ENCODE results near the gene ZNF512.
"Not testable (repeated sequence)": the region's sequence is repeated elsewhere in the genome, so short reads cannot be mapped to it uniquely, and the experiment has no call there.

ZNF512 gene

GRCh38 chr2:27582695-27583389, at the start of gene ZNF512:
Gene ZNF512 (plus strand): TSS chr2:27583042. CDS start chr2:27583113, 71 bp downstream.
- peak; percentile 78 to 79 for DNase-seq

DNA sequence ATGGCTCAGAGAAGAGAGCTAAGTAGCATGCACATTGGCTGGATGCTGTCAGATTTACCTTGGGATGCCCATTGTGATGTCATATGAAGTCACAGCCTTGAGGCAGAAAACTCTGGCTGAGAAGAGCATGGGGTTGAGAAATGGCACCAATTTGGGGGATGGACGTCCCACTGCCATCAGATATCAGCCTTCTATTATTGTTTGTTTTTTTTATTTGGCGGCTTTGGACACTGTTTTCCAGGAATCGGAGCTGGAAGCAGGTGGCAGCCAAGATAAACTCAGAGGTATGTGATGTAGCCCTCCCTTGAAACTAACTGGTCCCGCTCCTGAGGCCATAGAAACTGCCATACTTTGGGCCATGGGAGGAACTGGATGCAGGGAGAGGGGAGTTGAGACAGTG, 45.6 kb upstream of the ZNF512 start:
- DNase-seq: no peak

DNA sequence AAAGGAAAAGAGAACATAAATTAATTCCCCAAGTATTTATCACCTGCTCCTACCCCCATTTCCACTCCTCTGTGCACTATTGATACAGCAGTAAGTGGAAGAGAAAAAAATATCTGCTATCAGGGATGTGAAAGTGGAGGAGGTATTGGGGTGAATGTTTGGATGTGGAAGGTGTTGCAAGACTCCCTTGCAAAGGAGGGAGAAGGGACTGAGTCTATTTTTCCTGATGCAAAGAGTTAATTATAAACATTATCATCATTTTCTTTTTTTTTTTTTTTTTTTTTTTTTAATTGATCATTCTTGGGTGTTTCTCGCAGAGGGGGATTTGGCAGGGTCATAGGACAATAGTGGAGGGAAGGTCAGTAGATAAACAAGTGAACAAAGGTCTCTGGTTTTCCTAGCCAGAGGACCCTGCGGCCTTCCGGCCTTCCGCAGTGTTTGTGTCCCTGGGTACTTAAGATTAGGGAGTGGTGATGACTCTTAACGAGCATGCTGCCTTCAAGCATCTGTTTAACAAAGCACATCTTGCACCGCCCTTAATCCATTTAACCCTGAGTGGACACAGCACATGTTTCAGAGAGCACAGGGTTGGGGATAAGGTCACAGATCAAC, 43.9 kb upstream of the ZNF512 start:
- not testable (repeated sequence) for DNase-seq

DNA sequence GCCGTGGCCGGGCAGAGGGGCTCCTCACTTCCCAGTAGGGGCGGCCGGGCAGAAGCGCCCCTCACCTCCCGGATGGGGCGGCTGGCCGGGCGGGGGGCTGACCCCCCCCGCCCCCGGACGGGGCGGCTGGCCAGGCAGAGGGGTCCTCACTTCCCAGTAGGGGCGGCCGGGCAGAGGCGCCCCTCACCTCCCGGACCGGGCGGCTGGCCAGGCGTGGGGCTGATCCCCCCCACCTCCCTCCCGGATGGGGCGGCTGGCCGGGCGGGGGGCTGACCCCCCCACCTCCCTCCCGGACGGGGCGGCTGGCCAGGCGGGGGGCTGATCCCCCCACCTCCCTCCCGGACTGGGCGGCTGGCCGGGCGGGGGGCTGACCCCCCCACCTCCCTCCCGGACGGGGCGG, 43.2 kb upstream of the ZNF512 start:
- not testable (repeated sequence) for DNase-seq

- DNase-seq: no peak
Observed at GRCh38 chr2:27544143-27544821, 38.6 kb upstream of the ZNF512 start.

GRCh38 chr2:27545348-27546141, 37.3 kb upstream of the ZNF512 start:
- no peak for DNase-seq

DNA sequence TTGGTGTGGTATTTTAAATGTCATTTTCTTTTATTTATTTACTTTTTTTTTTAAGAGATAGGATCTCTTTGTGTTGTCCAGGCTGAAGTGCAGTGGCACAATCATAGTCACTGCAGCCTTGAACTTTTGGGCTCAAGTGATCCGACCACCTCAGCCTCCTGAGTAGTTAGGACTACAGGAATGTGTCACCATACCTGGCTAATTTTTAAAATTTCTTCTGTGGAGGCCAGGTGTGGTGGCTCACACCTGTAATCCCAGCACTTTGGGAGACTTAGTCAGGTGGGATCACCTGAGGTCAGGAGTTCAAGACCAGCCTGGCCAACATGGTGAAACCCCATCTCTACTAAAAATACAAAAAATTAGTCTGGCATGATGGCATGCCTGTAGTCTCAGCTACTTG, 33.5 kb upstream of the ZNF512 start:
- DNase-seq: no peak

- DNase-seq: no peak
Observed at GRCh38 chr2:27551514-27551913, 31.3 kb upstream of the ZNF512 start.

DNA sequence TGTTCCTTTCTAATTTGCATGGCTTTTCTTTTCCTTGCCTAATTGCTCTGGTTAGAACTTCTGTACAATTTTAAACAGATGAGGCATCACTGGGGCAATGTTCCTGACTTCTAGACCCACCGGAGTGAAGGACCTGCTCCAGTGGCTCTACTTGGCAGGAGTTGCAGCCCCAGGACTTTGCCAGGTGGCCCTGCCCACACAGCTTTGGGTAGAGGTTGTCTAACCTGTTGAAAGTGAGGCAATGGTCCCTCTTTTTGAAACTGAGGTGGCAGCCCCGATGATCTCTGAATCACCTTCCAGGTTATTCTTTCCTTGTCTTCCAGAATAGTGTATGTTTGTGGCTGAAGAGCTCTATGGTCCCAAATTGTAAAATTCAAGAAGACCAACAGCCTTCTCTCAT, 29.9 kb upstream of the ZNF512 start:
- DNase-seq: no peak

- not testable (repeated sequence) for DNase-seq
Observed at GRCh38 chr2:27554451-27554850, 28.4 kb upstream of the ZNF512 start.

DNA sequence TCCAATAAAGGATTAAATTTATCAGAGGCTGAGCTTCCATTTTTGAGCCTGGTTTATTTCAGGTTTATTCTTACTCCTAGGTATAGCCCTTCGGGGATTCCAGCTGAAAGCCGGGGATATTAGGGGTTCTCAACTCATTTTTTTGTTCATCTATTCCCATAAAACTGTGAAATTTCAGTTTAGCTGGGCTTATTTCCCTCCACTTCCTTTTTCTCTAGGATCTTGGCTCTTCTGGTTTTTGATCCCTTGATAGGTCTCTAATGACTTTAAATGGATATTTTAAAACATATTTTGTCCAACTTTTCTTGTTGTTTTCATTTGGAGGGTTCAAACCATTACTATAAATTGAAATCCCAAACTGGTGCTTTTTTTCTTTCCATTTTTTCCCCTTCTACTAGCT, 23.6 kb upstream of the ZNF512 start:
- no peak for DNase-seq

GRCh38 chr2:27561060-27561459, 21.8 kb upstream of the ZNF512 start:
- DNase-seq: no peak

DNA sequence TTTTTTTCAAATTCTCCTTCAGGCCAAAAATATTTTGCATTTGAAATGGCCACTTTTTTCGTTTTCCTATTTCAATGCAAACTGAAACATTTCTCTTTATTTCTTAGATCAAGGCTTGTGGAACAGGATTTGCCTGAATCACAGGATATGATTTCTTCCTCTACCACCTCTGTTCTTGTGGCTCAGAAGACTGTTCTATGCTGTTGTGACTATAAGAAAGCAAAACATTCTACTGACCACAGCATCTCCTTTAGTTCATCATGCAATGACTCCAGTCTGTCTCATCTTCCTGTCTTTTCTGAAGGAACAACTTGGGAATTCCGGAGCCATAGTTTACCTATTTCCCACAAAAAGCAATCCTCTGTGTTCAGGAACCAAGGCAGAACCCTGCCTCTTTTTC, 16.2 kb upstream of the ZNF512 start:
- DNase-seq: no peak

GRCh38 chr2:27569398-27569797, 13.4 kb upstream of the ZNF512 start:
- no peak for DNase-seq

DNA sequence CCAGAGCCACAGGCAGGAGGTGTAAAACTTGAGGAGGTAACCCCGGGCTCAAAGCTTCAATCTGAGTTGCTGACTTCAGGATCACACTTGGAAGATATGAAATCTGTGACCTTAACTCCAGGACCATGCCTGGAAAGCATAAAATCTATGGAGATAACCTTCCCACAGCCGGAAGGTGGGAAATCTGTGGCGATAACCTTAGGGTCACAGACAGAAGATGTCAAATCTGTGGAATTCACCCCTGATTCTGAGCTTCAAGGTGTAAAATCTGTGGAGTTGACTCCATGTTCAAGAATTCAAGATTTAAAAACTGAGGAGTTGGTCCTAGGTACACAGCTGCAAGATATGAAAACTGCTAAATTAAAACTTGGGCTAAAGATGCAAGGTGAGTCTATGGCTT, 11.6 kb upstream of the ZNF512 start:
- no peak for DNase-seq

DNA sequence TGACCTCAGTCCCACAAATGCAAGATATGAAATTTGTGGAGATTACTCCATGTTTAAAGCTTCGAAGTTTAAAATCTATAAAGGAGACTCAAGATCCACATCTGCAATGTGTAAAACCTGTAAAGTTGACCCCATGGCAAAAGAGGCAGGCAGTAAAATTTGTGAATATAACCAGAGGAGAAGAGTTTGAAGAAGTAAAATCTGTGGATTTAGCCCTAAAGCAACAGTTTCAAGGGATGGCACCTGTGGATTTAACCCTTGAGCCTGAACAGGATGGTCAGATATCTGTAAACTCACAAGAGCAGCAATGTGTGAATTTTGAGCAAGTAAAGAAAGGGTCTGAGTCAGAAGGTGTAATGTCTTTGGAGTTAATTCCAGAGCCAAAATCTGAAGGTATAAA, 11.2 kb upstream of the ZNF512 start:
- no peak for DNase-seq

DNA sequence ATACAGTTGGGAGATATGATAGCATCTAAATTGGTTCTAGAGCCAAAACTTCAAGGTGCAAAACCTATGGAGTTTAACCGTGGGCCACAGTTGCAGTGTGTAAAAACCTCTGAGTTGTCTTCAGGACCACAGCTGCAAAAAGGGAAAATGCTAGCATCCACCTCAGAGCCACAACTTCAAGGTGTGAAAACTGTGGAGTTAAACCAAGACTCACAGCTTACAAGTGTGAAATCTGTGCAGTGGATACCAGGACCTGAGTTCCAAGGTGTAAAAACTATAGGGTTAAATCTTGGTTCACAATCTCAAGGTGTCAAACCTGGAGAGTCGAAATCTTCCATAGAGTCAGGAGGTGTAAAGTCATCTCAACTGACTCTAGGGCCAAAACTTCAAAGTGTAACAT, 10.4 kb upstream of the ZNF512 start:
- no peak for DNase-seq

DNA sequence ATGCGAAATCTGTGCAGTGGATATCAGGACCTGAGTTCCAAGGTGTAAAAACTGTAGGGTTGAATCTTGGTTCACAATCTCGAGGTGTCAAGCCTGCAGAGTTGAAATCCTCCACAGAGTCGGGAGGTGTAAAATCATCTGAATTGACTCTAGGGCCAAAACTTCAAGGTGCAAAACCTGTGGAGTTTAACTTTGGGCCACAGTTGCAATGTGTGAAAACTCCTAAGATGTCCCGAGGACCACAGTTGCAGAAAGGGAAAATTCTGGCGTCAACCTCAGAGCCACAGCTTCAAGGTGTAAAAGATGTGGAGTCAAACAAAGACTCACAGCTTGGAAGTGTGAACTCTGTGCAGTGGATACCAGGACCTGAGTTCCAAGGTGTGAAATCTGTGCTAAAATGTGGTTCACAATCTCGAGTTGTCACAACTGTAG, 9.8 kb upstream of the ZNF512 start:
- DNase-seq: no peak

DNA sequence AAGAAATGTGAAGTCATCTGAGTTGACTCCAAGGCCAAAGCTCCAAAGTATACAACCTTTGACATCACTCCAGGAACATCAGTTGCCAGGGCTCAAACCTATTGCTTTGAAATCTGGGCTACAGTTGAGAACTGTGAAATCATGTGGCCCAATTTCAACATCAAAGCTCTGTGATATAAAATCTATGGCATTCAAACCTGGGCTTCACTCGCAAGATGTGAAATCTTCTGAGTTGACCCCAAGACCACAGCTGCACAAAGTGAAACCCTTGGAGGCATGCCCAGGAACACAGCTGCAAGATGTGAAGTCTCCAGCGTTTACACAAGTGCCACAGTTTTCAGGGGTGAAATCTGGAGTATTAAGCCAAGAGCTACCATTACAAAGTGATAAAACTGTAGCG, 9.4 kb upstream of the ZNF512 start:
- no peak for DNase-seq

DNA sequence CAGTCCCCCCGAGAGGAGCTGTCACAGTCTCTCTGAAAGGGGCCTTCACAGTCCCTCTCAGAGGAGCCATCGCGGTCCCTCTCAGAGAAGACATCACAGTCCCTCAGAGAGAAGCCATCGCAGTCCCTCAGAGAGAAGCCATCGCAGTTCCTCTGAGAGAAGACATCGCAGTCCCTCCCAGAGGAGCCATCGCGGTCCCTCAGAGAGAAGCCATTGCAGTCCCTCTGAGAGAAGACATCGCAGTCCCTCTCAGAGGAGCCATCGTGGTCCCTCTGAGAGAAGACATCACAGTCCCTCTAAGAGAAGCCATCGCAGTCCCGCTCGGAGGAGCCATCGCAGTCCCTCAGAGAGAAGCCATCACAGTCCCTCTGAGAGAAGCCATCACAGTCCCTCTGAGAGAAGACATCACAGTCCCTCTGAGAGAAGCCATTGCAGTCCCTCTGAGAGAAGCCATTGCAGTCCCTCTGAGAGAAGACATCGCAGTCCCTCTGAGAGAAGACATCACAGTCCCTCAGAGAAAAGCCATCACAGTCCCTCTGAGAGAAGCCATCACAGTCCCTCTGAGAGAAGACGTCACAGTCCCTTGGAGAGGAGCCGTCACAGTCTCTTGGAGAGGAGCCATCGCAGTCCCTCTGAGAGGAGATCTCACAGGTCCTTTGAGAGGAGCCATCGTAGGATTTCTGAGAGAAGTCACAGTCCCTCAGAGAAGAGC, 1.3 kb upstream of the ZNF512 start:
- DNase-seq: no peak

GRCh38 chr2:27582129-27582694, 630 bp upstream of the ZNF512 start:
- DNase-seq: no peak

DNA sequence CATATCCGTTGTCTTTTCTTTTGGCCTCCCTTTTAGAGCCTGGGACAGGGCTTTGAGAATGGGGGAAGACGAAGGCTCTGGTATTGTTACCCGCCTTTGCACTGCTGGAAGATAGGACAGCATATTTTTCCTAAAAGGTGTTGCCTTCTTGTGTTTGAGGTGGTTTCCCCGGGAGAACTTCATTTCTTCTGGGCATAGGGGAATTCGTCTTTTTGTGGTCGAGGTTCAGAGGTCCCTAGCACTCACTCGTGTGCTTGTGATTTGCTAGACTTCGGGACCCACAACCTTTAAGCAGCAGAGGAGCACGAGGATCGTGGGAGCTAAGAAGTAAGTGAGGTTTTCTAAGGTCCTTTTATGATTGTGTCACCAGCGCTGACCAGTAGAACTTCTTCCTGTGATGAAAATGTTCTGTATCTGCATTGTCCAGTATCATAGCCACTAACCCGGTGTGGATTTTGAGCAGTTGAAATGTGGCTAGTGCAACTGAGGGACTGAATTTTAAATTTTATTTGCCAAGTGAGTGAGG, 611 bp downstream of the ZNF512 start:
- DNase-seq: no peak
